ENCODE results near the gene AK4.

DNA sequence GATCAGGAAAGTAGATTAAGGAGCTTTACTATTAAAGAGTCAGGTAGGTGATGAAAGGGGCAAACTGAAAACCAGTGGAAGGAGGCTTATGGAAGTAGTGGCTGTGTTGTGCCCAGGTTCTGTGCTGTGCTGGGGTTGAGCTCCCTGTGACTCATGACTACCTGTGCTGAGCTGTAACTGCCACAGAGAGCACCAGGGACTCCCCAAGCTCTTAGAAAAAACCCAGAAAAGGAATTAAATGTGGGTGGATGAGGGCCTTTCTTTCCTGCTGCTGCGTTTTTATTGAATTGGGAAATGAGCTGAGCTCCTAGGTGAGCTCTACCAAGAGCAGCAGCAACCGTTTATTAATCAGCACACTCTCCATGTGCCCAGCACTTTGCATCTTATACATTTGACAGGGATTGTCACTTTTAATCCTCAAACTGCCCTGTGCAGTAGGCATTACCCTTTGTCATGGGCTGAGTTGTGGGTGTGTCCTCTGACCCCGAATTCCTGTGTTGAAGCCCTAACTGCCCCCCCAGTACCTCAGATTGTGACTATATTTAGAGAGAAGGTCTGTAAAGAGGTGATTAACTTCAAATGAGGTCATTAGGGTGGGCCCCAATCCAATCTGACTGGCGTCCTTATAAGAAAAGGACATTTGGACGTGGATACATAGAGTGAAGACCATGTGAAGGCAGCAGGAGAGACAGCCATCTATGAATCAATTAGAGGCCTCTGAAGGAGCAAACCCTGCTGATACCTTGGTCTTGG lies 65.4 kb downstream of the AK4 start:
- no peak for TF ChIP-seq CTCF (IDR thresholded peaks at IDR 0.05; ENCODE audit: low read depth, low read length, missing input control)
- TF ChIP-seq, protein P1, sequence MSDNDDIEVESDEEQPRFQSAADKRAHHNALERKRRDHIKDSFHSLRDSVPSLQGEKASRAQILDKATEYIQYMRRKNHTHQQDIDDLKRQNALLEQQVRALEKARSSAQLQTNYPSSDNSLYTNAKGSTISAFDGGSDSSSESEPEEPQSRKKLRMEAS (IDR thresholded peaks at IDR 0.05): no peak
- TF ChIP-seq, protein P2, sequence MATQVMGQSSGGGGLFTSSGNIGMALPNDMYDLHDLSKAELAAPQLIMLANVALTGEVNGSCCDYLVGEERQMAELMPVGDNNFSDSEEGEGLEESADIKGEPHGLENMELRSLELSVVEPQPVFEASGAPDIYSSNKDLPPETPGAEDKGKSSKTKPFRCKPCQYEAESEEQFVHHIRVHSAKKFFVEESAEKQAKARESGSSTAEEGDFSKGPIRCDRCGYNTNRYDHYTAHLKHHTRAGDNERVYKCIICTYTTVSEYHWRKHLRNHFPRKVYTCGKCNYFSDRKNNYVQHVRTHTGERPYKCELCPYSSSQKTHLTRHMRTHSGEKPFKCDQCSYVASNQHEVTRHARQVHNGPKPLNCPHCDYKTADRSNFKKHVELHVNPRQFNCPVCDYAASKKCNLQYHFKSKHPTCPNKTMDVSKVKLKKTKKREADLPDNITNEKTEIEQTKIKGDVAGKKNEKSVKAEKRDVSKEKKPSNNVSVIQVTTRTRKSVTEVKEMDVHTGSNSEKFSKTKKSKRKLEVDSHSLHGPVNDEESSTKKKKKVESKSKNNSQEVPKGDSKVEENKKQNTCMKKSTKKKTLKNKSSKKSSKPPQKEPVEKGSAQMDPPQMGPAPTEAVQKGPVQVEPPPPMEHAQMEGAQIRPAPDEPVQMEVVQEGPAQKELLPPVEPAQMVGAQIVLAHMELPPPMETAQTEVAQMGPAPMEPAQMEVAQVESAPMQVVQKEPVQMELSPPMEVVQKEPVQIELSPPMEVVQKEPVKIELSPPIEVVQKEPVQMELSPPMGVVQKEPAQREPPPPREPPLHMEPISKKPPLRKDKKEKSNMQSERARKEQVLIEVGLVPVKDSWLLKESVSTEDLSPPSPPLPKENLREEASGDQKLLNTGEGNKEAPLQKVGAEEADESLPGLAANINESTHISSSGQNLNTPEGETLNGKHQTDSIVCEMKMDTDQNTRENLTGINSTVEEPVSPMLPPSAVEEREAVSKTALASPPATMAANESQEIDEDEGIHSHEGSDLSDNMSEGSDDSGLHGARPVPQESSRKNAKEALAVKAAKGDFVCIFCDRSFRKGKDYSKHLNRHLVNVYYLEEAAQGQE (IDR thresholded peaks at IDR 0.05): no peak
- no peak for TF ChIP-seq RAD21 (IDR thresholded peaks at IDR 0.05)
- TF ChIP-seq ATF3 (IDR thresholded peaks at IDR 0.05): no peak
- TF ChIP-seq HNF4G (IDR thresholded peaks at IDR 0.05): no peak
- TF ChIP-seq JUND (IDR thresholded peaks at IDR 0.05): no peak
